ENCODE measurements around the gene CAP2.
"Not testable (repeated sequence)": the region's sequence is repeated elsewhere in the genome, so short reads cannot be mapped to it uniquely, and the experiment has no call there.

Gene CAP2

GRCh38 chr6:17388365-17388764 lies 5.0 kb upstream of the CAP2 start:
- Mint-ChIP-seq H3K27ac (no peak overlapping the region), H3K9me3 (no peaks in the 10 kb centered on the region), H3K4me3 (no peak overlapping the region), H3K36me3 (no peaks in the 10 kb centered on the region), H3K27me3 (peaks cover 31 to 37% of the 10 kb centered on the region in 2 donors), H3K4me1 (peaks cover 0 to 3% of the 10 kb centered on the region in 2 donors)
- ATAC-seq (replicated peaks) (no peak), DNase-seq (no peak)

- no peaks in the 10 kb centered on the region for H3K9me3 Mint-ChIP-seq
- H3K27me3 Mint-ChIP-seq = peaks cover 38 to 42% of the 10 kb centered on the region in 2 donors
- H3K4me1 Mint-ChIP-seq = peaks cover 4 to 8% of the 10 kb centered on the region in 2 donors
- DNase-seq = no peak
- H3K27ac Mint-ChIP-seq = no peak overlapping the region
- no peak for ATAC-seq (replicated peaks)
- H3K36me3 Mint-ChIP-seq = no peaks in the 10 kb centered on the region
- H3K4me3 Mint-ChIP-seq = no peak overlapping the region
Measured at GRCh38 chr6:17389274-17389847, 4.0 kb upstream of the CAP2 start.

- H3K4me3 Mint-ChIP-seq = no peak overlapping the region
- peaks cover 6 to 8% of the 10 kb centered on the region in 2 donors for H3K4me1 Mint-ChIP-seq
- H3K27ac Mint-ChIP-seq = no peak overlapping the region
- peaks cover 46 to 50% of the 10 kb centered on the region in 2 donors for H3K27me3 Mint-ChIP-seq
- no peak for DNase-seq
- H3K36me3 Mint-ChIP-seq = no peaks in the 10 kb centered on the region
- no peak for ATAC-seq (replicated peaks)
- H3K9me3 Mint-ChIP-seq = no peaks in the 10 kb centered on the region
Measured at GRCh38 chr6:17390276-17390675, 3.1 kb upstream of the CAP2 start.

DNA sequence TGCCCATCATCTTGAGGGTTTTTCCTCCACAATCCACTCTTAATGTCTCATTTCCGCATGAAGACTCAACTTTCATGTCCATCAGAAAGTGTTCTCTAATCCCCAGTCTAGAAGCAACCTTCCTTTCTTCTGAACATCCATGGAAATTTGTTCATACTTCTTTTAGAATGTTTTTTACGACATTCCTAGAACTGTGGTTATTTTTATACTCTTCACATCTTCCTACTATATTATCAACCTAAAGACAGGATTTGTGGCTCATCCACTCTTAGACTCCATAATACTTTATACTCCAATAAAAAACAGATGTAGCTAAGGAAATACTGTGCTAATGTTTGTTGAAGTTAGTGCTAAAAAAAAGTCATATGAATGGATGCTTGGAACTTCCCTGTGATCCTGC lies 1.4 kb upstream of the CAP2 start:
- Mint-ChIP-seq H3K36me3 (no peaks in the 10 kb centered on the region), H3K9me3 (peaks cover 0 to 2% of the 10 kb centered on the region in 2 donors), H3K4me1 (peaks cover 6 to 8% of the 10 kb centered on the region in 2 donors), H3K27ac (no peak overlapping the region), H3K27me3 (peaks cover 50 to 57% of the 10 kb centered on the region in 2 donors), H3K4me3 (no peak overlapping the region)
- DNase-seq (no peak), ATAC-seq (replicated peaks) (no peak)

GRCh38 chr6:17393892-17394631 lies 667 bp downstream of the CAP2 start:
- peak; percentile 63 to 64 for ATAC-seq (replicated peaks)
- Mint-ChIP-seq H3K27ac (no peak overlapping the region), H3K4me3 (peak overlapping the region; percentile 80 to 83), H3K27me3 (peaks cover 55 to 68% of the 10 kb centered on the region in 2 donors), H3K36me3 (no peaks in the 10 kb centered on the region), H3K4me1 (peaks cover 6 to 8% of the 10 kb centered on the region in 2 donors), H3K9me3 (peaks cover 0 to 2% of the 10 kb centered on the region in 2 donors)
- DNase-seq = no peak

- no peak overlapping the region for H3K27ac Mint-ChIP-seq
- H3K36me3 Mint-ChIP-seq = no peaks in the 10 kb centered on the region
- ATAC-seq (replicated peaks) (no peak), DNase-seq (no peak)
- H3K4me1 Mint-ChIP-seq = peaks cover 6 to 8% of the 10 kb centered on the region in 2 donors
- H3K27me3 Mint-ChIP-seq = peaks cover 57 to 68% of the 10 kb centered on the region in 2 donors
- H3K4me3 Mint-ChIP-seq = no peak overlapping the region
- H3K9me3 Mint-ChIP-seq = peaks cover 0 to 2% of the 10 kb centered on the region in 2 donors
Measured at GRCh38 chr6:17395112-17395511, 1.7 kb downstream of the CAP2 start.

DNA sequence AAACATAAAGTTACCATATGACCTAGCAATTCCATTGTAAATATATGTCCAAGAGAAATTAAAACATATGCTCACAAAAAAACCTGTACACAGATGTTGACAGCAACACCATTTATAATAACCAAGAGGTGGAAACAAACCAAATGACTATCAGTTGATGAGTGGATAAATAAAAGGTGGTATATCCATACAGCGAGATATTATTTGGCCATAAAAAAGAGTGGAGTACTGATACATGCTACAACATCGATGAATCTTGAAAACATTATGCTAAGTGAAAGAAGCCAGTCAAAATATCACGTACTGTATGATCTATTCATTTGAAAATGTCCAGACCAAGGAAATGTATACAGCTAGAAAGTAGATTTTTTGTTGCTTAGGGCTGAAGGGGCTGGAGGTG lies 2.9 kb downstream of the CAP2 start:
- Mint-ChIP-seq H3K4me3 (no peak overlapping the region), H3K27me3 (peaks cover 48 to 59% of the 10 kb centered on the region in 2 donors), H3K36me3 (no peaks in the 10 kb centered on the region), H3K4me1 (peaks cover 6 to 8% of the 10 kb centered on the region in 2 donors), H3K27ac (no peak overlapping the region), H3K9me3 (peaks cover 0 to 2% of the 10 kb centered on the region in 2 donors)
- no peak for DNase-seq
- ATAC-seq (replicated peaks) = no peak

GRCh38 chr6:17397764-17398194 lies 4.4 kb downstream of the CAP2 start:
- no peak overlapping the region for H3K27ac Mint-ChIP-seq
- no peaks in the 10 kb centered on the region for H3K36me3 Mint-ChIP-seq
- peaks cover 42 to 50% of the 10 kb centered on the region in 2 donors for H3K27me3 Mint-ChIP-seq
- ATAC-seq (replicated peaks) (no peak), DNase-seq (no peak)
- H3K4me1 Mint-ChIP-seq = peaks cover 6 to 8% of the 10 kb centered on the region in 2 donors
- peaks cover 0 to 2% of the 10 kb centered on the region in 2 donors for H3K9me3 Mint-ChIP-seq
- no peak overlapping the region for H3K4me3 Mint-ChIP-seq

GRCh38 chr6:17405181-17405943 lies 12.0 kb downstream of the CAP2 start:
- H3K4me3 Mint-ChIP-seq, H3K4me1 Mint-ChIP-seq: not testable (repeated sequence)

DNA sequence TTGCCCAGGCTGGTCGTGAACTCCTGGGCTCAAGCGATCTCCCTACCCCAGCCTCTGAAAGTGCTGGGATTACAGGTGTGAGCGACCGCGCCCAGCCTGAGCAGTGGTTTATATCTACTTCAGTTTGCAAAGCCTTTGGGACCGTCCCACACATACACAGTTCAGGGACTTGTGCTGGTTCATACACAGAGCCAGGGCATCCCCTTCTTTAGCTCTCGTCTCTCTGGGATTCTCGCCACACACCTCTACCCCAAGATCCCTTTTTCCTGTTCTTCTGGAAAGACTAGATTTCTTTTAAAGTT lies 12.5 kb downstream of the CAP2 start:
- no peak for ATAC-seq (replicated peaks)
- H3K27me3 Mint-ChIP-seq = no peaks in the 10 kb centered on the region
- no peaks in the 10 kb centered on the region for H3K36me3 Mint-ChIP-seq

More at GRCh38 chr6:17405181-17405943, 12.0 kb downstream of the CAP2 start:
- not testable (repeated sequence) for DNase-seq, H3K36me3 Mint-ChIP-seq, H3K27me3 Mint-ChIP-seq, H3K9me3 Mint-ChIP-seq, H3K27ac Mint-ChIP-seq
- ATAC-seq (replicated peaks) = peak; percentile 48 to 54

GRCh38 chr6:17408081-17408480 lies 14.7 kb downstream of the CAP2 start:
- no peak overlapping the region for H3K27ac Mint-ChIP-seq
- H3K27me3 Mint-ChIP-seq = no peaks in the 10 kb centered on the region
- no peak for ATAC-seq (replicated peaks)
- DNase-seq = no peak
- peaks cover 0 to 3% of the 10 kb centered on the region in 2 donors for H3K9me3 Mint-ChIP-seq
- peaks cover 0 to 2% of the 10 kb centered on the region in 2 donors for H3K4me1 Mint-ChIP-seq
- H3K36me3 Mint-ChIP-seq = no peaks in the 10 kb centered on the region
- no peak overlapping the region for H3K4me3 Mint-ChIP-seq

More for the DNA sequence above, 12.5 kb downstream of the CAP2 start:
- H3K4me3 Mint-ChIP-seq = no peak overlapping the region
- DNase-seq = no peak
- peaks cover 0 to 3% of the 10 kb centered on the region in 2 donors for H3K9me3 Mint-ChIP-seq
- H3K4me1 Mint-ChIP-seq = peaks cover 0 to 2% of the 10 kb centered on the region in 2 donors
- H3K27ac Mint-ChIP-seq = no peak overlapping the region

GRCh38 chr6:17410281-17410680 lies 16.9 kb downstream of the CAP2 start:
- H3K36me3 Mint-ChIP-seq = no peaks in the 10 kb centered on the region
- peaks cover 0 to 6% of the 10 kb centered on the region in 2 donors for H3K9me3 Mint-ChIP-seq
- no peak for ATAC-seq (replicated peaks)
- H3K27me3 Mint-ChIP-seq = no peaks in the 10 kb centered on the region
- no peak overlapping the region for H3K4me3 Mint-ChIP-seq
- no peak overlapping the region for H3K27ac Mint-ChIP-seq
- peaks cover 0 to 2% of the 10 kb centered on the region in 2 donors for H3K4me1 Mint-ChIP-seq
- DNase-seq = no peak

GRCh38 chr6:17413313-17413750 lies 19.9 kb downstream of the CAP2 start:
- ATAC-seq (replicated peaks) = no peak
- no peak for DNase-seq

GRCh38 chr6:17414395-17414794 lies 21.0 kb downstream of the CAP2 start:
- not testable (repeated sequence) for H3K4me3 Mint-ChIP-seq; ATAC-seq (replicated peaks); H3K27me3 Mint-ChIP-seq; H3K27ac Mint-ChIP-seq; DNase-seq; H3K36me3 Mint-ChIP-seq; H3K9me3 Mint-ChIP-seq; H3K4me1 Mint-ChIP-seq

More at GRCh38 chr6:17413313-17413750, 19.9 kb downstream of the CAP2 start:
- Mint-ChIP-seq H3K27ac (no peak overlapping the region), H3K4me1 (no peaks in the 10 kb centered on the region), H3K36me3 (no peaks in the 10 kb centered on the region), H3K9me3 (peaks cover 0 to 6% of the 10 kb centered on the region in 2 donors), H3K27me3 (peaks cover 0 to 4% of the 10 kb centered on the region in 2 donors), H3K4me3 (no peak overlapping the region)

Data from stimulated activated naive B cell treated with anti-CD40 and anti-IgM and Interleukin-4, amounts not matched to agents 10 μg/mL and 1 μg/mL and 100 μg/mL, for 72 hours (primary cell).